ENCODE results near the gene CATSPER3. TPM values are rescaled to one million over a fixed set of nuclear protein-coding genes. Genes with fewer than 3 reads are reported as not detected.
"Not testable (repeated sequence)": the region's sequence is repeated elsewhere in the genome, so short reads cannot be mapped to it uniquely, and the experiment has no call there.

The CATSPER3 gene
- total and polyA plus RNA-seq, 2 experiments from 2014 or later: 1.6 TPM; not detected in 1

DNA sequence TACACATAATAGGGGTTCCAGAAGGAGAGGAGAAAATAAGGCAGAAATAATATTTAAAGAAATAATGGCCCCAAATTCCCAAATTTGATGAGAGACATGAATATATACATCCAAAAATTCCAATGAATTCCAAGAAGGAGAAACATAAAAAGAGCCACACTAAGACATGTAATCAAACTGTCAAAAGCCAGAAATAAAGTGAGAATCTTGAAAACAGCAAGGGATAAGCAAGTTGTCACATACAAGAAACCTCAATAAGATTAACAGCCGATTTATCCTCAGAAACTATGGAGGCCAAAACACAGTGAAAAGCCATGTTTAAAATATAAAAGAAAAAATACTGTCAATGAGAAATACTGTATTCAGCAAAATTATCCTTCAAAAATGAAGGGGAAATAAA lies 14.5 kb downstream of the CATSPER3 start:
- H3K27ac ChIP-seq: no peak overlapping the region
- H3K9me3 ChIP-seq (ENCODE audit: low read depth): no peaks in the 10 kb centered on the region
- no peaks in the 10 kb centered on the region for H3K36me3 ChIP-seq
- H3K4me1 ChIP-seq (ENCODE audit: low read depth): no peaks in the 10 kb centered on the region
- H3K4me3 ChIP-seq: no peak overlapping the region
- no peak for DNase-seq (ENCODE audit: low read depth in 1 of 2, low spot score in 1 of 2)
- no peaks in the 10 kb centered on the region for H3K27me3 ChIP-seq
- TF ChIP-seq, protein P1, sequence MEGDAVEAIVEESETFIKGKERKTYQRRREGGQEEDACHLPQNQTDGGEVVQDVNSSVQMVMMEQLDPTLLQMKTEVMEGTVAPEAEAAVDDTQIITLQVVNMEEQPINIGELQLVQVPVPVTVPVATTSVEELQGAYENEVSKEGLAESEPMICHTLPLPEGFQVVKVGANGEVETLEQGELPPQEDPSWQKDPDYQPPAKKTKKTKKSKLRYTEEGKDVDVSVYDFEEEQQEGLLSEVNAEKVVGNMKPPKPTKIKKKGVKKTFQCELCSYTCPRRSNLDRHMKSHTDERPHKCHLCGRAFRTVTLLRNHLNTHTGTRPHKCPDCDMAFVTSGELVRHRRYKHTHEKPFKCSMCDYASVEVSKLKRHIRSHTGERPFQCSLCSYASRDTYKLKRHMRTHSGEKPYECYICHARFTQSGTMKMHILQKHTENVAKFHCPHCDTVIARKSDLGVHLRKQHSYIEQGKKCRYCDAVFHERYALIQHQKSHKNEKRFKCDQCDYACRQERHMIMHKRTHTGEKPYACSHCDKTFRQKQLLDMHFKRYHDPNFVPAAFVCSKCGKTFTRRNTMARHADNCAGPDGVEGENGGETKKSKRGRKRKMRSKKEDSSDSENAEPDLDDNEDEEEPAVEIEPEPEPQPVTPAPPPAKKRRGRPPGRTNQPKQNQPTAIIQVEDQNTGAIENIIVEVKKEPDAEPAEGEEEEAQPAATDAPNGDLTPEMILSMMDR (IDR thresholded peaks at IDR 0.05; ENCODE audit: low read depth, low read length): no peak

DNA sequence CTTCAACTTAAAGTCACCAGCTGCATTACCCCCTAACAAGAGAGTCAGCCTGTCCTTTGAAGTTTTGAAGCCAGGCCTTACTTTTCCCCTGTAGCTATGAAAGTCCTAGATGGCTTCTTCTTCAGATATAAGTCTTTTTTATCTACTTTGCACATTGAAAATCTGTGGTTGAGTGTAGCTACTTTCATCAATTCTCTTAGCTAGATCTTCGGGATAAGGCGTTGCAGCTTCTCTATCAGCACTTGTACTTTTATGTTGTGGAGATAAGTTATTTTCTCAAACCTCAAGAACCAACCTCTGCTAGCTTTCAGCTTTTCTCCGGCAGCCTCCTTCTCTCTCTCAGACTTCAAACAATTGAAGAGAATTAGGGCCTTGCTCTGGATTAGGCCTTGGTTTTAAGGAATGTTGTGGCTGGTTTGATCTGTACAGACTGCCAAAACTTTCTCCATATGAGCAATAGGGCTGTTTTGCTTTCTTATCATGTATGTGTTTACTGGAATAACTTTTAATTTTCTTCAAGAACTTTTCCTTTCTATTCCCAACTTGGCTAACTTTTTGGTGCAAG lies 21.6 kb downstream of the CATSPER3 start:
- no peaks in the 10 kb centered on the region for H3K4me1 ChIP-seq (ENCODE audit: low read depth)
- peak in 1 of 2 donors; percentile 47 for DNase-seq (ENCODE audit: low read depth in 1 of 2, low spot score in 1 of 2)
- TF ChIP-seq, protein P1 (IDR thresholded peaks at IDR 0.05; ENCODE audit: low read depth, low read length): no peak
- H3K4me3 ChIP-seq: no peak overlapping the region
- no peaks in the 10 kb centered on the region for H3K36me3 ChIP-seq
- no peaks in the 10 kb centered on the region for H3K27me3 ChIP-seq
- H3K27ac ChIP-seq: no peak overlapping the region
- no peaks in the 10 kb centered on the region for H3K9me3 ChIP-seq (ENCODE audit: low read depth)

- H3K9me3 ChIP-seq (ENCODE audit: low read depth); H3K4me3 ChIP-seq: not testable (repeated sequence)
Measured at GRCh38 chr5:134990183-134990582, 22.5 kb downstream of the CATSPER3 start.

GRCh38 chr5:134992148-134992547 lies 24.4 kb downstream of the CATSPER3 start:
- H3K27ac ChIP-seq: no peak overlapping the region
- H3K36me3 ChIP-seq: no peaks in the 10 kb centered on the region
- no peak overlapping the region for H3K4me3 ChIP-seq
- TF ChIP-seq, protein P1 (IDR thresholded peaks at IDR 0.05; ENCODE audit: low read depth, low read length): no peak
- no peak for DNase-seq (ENCODE audit: low read depth in 1 of 2, low spot score in 1 of 2)
- H3K4me1 ChIP-seq (ENCODE audit: low read depth): no peaks in the 10 kb centered on the region
- H3K27me3 ChIP-seq: no peaks in the 10 kb centered on the region
- H3K9me3 ChIP-seq (ENCODE audit: low read depth): no peaks in the 10 kb centered on the region

More at GRCh38 chr5:134990183-134990582, 22.5 kb downstream of the CATSPER3 start:
- not testable (repeated sequence) for DNase-seq (ENCODE audit: low read depth in 1 of 2, low spot score in 1 of 2); H3K4me1 ChIP-seq (ENCODE audit: low read depth); H3K27ac ChIP-seq; H3K36me3 ChIP-seq; H3K27me3 ChIP-seq

DNA sequence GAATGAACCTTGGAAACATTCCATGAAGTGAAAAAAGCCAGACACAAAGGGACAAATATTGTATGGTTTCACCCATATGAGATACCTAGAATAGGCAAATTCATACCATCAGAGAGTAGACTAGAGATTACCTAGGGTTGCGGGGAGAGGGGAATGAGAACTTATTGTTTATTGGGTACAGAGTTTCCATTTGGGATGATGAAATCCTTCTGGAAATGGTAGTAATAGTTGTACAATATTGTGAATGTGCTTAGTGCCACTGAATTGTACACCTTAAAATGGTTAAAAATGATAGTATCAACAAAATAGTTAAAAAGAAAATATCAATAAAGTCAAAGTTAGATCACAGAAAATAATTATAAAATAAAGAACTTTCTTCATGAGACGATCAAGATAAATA lies 25.5 kb downstream of the CATSPER3 start:
- H3K9me3 ChIP-seq (ENCODE audit: low read depth): no peaks in the 10 kb centered on the region
- H3K4me3 ChIP-seq: no peak overlapping the region
- no peaks in the 10 kb centered on the region for H3K4me1 ChIP-seq (ENCODE audit: low read depth)
- H3K36me3 ChIP-seq: no peaks in the 10 kb centered on the region
- no peak overlapping the region for H3K27ac ChIP-seq
- no peak for DNase-seq (ENCODE audit: low read depth in 1 of 2, low spot score in 1 of 2)
- TF ChIP-seq, protein P1 (IDR thresholded peaks at IDR 0.05; ENCODE audit: low read depth, low read length): no peak
- H3K27me3 ChIP-seq: no peaks in the 10 kb centered on the region

DNA sequence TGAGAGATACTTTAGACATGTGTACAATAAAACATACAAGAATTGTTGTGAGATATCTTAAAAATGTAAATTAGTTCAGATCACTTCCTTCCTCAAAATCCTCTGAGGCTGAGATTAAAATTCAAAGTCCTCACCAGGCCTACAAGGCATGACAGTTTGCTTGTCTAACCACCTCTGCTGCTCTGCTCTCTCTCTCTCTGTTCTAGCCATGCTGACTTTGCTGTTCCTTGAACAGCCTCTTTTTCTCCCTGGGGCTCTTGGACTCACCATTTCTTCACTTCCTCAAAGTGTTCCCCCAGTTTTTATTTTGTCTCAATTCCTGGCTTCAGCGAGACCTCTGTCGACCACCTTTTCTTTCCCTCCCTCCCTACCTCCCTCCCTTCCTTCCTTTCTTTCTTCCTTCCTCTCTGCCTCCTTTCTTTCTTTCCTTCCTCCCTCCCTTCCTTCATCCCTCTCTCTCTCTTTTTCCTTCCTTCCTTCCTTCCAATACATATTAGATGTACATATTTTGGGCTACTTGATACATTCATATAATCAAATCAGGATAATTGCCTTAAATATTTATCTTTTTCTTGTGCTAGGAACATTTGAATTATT lies 27.0 kb downstream of the CATSPER3 start:
- DNase-seq (ENCODE audit: low read depth in 1 of 2, low spot score in 1 of 2): no peak
- TF ChIP-seq, protein P1 (IDR thresholded peaks at IDR 0.05; ENCODE audit: low read depth, low read length): no peak

More for the DNA sequence above, 27.0 kb downstream of the CATSPER3 start:
- no peaks in the 10 kb centered on the region for H3K4me1 ChIP-seq (ENCODE audit: low read depth)
- no peak overlapping the region for H3K4me3 ChIP-seq
- no peaks in the 10 kb centered on the region for H3K36me3 ChIP-seq
- no peaks in the 10 kb centered on the region for H3K27me3 ChIP-seq
- no peaks in the 10 kb centered on the region for H3K9me3 ChIP-seq (ENCODE audit: low read depth)
- no peak overlapping the region for H3K27ac ChIP-seq

All from cardiac muscle cell (in vitro differentiated cells and primary cell).